Activated naive CD4-positive, alpha-beta T cell treated with anti-CD3 and anti-CD28 coated beads, Interleukin-2, amount 50 U/mL, for 24 hours (primary cell): Measurements from ENCODE around the gene TPGS1.

Experiments used
- H3K27ac Mint-ChIP-seq: one replicate; pipeline ENCODE4 v1.8.0; 2021; ENCODE audit warnings: mild to moderate bottlenecking, mixed read lengths
- H3K27me3 Mint-ChIP-seq: one replicate; pipeline ENCODE4 v1.8.0; 2021; ENCODE audit warnings: mixed read lengths
- H3K36me3 Mint-ChIP-seq: one replicate; pipeline ENCODE4 v1.8.0; 2021; ENCODE audit warnings: mixed read lengths
- H3K4me1 Mint-ChIP-seq: one replicate; pipeline ENCODE4 v1.8.0; 2021; ENCODE audit warnings: mixed read lengths
- H3K4me3 Mint-ChIP-seq: one replicate; pipeline ENCODE4 v1.8.0; 2021; ENCODE audit warnings: mild to moderate bottlenecking, mixed read lengths
- H3K9me3 Mint-ChIP-seq: one replicate; pipeline ENCODE4 v1.8.0; 2021; ENCODE audit warnings: mixed read lengths

Gene TPGS1

DNA sequence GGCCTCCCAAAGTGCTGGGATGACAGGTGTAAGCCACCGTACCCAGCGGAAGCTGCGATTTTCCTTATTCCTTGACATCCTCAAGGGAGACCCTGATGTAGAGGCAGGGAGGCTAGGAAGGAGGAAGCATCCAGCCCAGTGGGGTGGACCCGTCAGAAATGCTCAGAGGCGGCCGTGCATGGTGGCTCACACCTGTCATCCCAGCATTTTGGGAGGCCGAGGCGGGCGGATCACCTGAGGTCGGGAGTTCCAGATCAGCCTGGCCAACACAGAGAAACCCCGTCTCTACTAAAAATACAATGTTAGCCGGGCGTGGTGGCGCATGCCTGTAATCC lies 48.1 kb downstream of the TPGS1 start:
- no peaks in the 10 kb centered on the region for H3K27me3 Mint-ChIP-seq
- no peaks in the 10 kb centered on the region for H3K9me3 Mint-ChIP-seq
- H3K36me3 Mint-ChIP-seq: no peaks in the 10 kb centered on the region
- no peak overlapping the region for H3K4me3 Mint-ChIP-seq
- H3K4me1 Mint-ChIP-seq: no peaks in the 10 kb centered on the region
- H3K27ac Mint-ChIP-seq: no peak overlapping the region

GRCh38 chr19:556611-557382 lies 49.5 kb downstream of the TPGS1 start:
- Mint-ChIP-seq H3K27me3 (no peaks in the 10 kb centered on the region), H3K9me3 (no peaks in the 10 kb centered on the region), H3K27ac (no peak overlapping the region), H3K4me1 (no peaks in the 10 kb centered on the region), H3K4me3 (no peak overlapping the region), H3K36me3 (no peaks in the 10 kb centered on the region)

DNA sequence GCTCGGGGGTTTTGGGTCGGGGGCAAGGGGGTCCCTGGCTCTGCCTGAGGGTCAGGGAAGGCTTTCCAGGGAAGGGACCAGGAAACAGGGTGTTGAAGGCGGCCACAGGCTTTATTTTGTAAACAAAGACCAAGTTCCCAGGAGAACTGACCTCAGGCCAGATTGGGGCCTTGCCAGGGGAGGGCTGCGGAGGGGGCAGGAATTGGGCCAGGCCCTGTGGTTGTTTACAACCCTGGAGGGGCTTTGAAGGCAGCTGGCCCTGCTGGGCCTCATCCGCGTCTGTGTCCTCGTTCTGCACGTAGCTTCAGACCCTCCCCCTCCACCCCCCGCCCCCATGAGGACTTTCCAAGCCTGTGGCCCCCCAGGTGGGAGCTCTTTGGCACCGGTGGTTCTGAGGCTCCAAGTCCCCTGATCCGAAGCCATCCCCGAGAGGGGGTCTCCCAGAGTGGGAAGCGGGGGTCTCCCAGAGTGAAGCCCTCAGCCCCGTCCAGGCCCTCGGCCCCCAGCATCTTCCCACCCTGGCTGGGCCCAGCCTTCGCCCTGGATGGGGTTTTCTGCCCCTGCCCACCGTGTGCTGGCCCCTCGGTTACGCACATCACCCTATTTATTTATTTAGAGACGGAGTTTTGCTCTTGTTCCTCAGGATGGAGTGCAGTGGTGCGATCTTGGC lies 51.6 kb downstream of the TPGS1 start:
- Mint-ChIP-seq H3K27me3 (no peaks in the 10 kb centered on the region), H3K27ac (no peak overlapping the region), H3K4me1 (no peaks in the 10 kb centered on the region), H3K9me3 (no peaks in the 10 kb centered on the region), H3K4me3 (no peak overlapping the region), H3K36me3 (no peaks in the 10 kb centered on the region)

- no peaks in the 10 kb centered on the region for H3K27me3 Mint-ChIP-seq
- H3K4me1 Mint-ChIP-seq: no peaks in the 10 kb centered on the region
- no peak overlapping the region for H3K27ac Mint-ChIP-seq
- H3K9me3 Mint-ChIP-seq: no peaks in the 10 kb centered on the region
- no peak overlapping the region for H3K4me3 Mint-ChIP-seq
- H3K36me3 Mint-ChIP-seq: no peaks in the 10 kb centered on the region
Measured at GRCh38 chr19:560121-560520, 52.8 kb downstream of the TPGS1 start.

DNA sequence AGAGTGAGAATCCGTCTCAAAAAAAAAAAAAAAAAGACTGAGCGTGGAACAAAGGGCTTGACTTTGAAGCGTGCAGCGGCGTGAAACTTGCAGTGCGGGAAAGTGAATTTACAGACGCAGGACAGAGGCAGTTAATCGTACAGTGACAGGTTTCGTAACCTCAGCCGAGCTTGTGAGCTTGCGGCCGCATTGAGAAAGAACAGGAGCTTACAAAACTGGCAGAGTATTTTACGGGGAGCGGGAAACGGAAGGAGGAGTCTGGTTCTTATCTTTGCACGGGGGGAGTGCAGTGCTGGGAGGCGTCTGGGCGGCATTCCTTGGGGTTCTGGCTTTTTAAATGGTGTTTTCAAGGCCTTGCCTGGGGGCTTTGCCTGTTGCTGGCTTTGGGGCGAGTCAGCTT lies 59.1 kb downstream of the TPGS1 start:
- H3K4me1 Mint-ChIP-seq: peaks cover 10% of the 10 kb centered on the region
- no peaks in the 10 kb centered on the region for H3K36me3 Mint-ChIP-seq
- no peaks in the 10 kb centered on the region for H3K9me3 Mint-ChIP-seq
- no peak overlapping the region for H3K4me3 Mint-ChIP-seq
- no peaks in the 10 kb centered on the region for H3K27me3 Mint-ChIP-seq
- peak overlapping the region; percentile 27 for H3K27ac Mint-ChIP-seq

GRCh38 chr19:566844-567243 lies 59.5 kb downstream of the TPGS1 start:
- Mint-ChIP-seq H3K4me1 (peaks cover 11% of the 10 kb centered on the region), H3K36me3 (no peaks in the 10 kb centered on the region), H3K27me3 (no peaks in the 10 kb centered on the region), H3K27ac (no peak overlapping the region), H3K4me3 (no peak overlapping the region), H3K9me3 (no peaks in the 10 kb centered on the region)

DNA sequence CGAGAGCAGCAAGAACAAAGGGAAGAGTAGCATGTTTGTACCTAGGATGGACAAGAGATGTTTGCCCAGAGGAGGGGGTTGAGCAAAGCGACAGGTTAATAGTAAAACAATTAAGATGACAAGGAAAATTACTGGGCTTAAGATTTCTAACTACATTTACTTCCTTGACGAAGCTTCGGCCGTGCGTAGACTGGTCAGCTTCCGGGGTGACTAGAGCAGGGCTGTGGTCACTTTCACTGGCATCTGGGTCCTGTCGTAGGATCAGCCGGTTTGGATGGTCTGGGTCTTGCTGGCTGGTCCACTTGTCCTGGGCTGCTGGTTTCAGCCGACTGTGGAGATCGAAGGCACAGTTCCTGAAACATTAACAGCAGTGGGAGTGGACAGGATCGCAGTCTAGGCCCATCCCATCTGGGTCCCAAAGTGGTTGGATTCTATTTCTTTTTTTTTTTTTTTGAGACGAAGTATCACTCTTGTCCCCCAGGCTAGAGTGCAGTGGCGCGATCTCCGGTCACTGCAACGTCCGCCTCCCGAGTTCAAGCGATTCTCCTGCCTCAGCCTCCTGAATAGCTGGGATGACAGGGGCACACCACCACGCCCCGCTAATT lies 60.1 kb downstream of the TPGS1 start:
- no peaks in the 10 kb centered on the region for H3K9me3 Mint-ChIP-seq
- peaks cover 15% of the 10 kb centered on the region for H3K4me1 Mint-ChIP-seq
- no peak overlapping the region for H3K27ac Mint-ChIP-seq
- H3K4me3 Mint-ChIP-seq: no peak overlapping the region
- H3K36me3 Mint-ChIP-seq: no peaks in the 10 kb centered on the region
- no peaks in the 10 kb centered on the region for H3K27me3 Mint-ChIP-seq
